Activated CD4-positive, alpha-beta memory T cell treated with anti-CD3 and anti-CD28 coated beads for 36 hours (primary cell): ENCODE measurements around the gene PKP1. TPM values are rescaled to one million over a fixed set of nuclear protein-coding genes. Genes with fewer than 3 reads are reported as not detected.

Experiments used
- CTCF ChIA-PET: fragments of 350-600 bp; sonication (Branson Sonifier 250); formaldehyde crosslinking; loops from one replicate; lab custom pipeline; 2021; ENCODE audit warnings: antibody characterized with exemption, inconsistent platforms; lab: Charles Lee
- POLR2A ChIA-PET: fragments of 350-600 bp; sonication (Branson Sonifier 250); formaldehyde crosslinking; loops from one replicate; lab custom pipeline; 2021; ENCODE audit warnings: antibody characterized with exemption; lab: Charles Lee
- DNase-seq: peaks from one replicate; pipeline ENCODE4 v3.0.0-alpha.2; 2020
- H3K27ac Mint-ChIP-seq: one replicate; pipeline ENCODE4 v1.8.0; 2021; ENCODE audit warnings: mixed read lengths
- H3K27me3 Mint-ChIP-seq: one replicate; pipeline ENCODE4 v1.8.0; 2021; ENCODE audit warnings: mixed read lengths
- H3K36me3 Mint-ChIP-seq: one replicate; pipeline ENCODE4 v1.8.0; 2021; ENCODE audit warnings: mixed read lengths
- H3K4me1 Mint-ChIP-seq: one replicate; pipeline ENCODE4 v1.8.0; 2021; ENCODE audit warnings: low read depth, mixed read lengths
- H3K4me3 Mint-ChIP-seq: one replicate; pipeline ENCODE4 v1.8.0; 2021; ENCODE audit warnings: mild to moderate bottlenecking, mixed read lengths
- H3K9me3 Mint-ChIP-seq: one replicate; pipeline ENCODE4 v1.8.0; 2021; ENCODE audit warnings: mixed read lengths
- intact Hi-C: fragments of 100-400 bp; cut with micrococcal nuclease; formaldehyde crosslinking; loops from one replicate; pipeline ENCODE4 v1.15.1; 2023
- total RNA-seq, 2 experiments: library from RNA; stranded (reverse); gene quantifications; one replicate each; pipeline ENCODE4 v1.2.3, GENCODE V29; 2021

PKP1 gene
- total RNA-seq, 2 experiments from 2014 or later, result not detected

DNA sequence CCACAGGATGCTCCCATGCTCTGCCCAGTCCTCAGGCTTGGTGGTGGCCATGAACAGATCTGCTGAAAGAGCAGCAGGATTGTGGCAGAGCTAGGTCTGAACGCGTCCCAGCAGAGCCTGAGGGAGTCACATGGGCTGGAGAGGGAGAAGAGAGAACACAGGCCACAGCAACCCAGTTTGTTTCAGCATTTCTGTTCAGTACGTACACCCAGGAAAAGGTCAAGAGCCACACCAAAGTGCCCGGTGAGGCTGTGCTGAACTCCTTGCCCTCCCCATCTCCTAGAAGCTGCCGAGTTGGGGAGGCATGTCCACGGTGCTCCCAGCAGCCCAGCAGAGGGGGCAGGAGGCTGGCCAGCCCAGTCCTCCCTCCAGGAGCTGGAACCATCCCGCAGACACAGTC, 5.5 kb downstream of the PKP1 start:
- no peaks in the 10 kb centered on the region for H3K9me3 Mint-ChIP-seq
- H3K36me3 Mint-ChIP-seq, result no peaks in the 10 kb centered on the region
- H3K27ac Mint-ChIP-seq, result no peak overlapping the region
- ChIA-PET POLR2A (no interaction called here), CTCF (no interaction called here)
- H3K4me1 Mint-ChIP-seq, result no peaks in the 10 kb centered on the region
- H3K4me3 Mint-ChIP-seq, result no peak overlapping the region
- intact Hi-C loops, result no loop called here
- no peak for DNase-seq
- peaks cover 9% of the 10 kb centered on the region for H3K27me3 Mint-ChIP-seq

DNA sequence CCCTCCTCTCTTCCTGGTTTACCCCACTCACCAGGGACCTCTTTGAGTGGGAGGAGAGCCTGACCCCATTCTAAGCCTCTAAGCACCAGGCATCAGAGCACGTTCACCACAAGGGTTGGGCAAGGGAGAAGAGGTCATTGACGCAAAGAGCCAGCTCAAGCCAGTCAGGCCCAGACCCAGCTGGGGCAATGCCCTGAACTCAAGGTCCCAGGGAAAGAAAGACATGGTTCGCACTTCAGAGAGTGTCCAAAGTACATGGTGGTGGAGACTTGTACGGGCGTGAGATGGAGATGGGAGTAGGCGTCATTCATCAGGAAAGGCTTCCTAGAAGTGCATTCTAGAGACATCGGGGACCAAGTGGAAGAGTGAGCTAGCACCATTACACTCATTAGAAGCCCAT, 7.2 kb downstream of the PKP1 start:
- ChIA-PET POLR2A (no interaction called here), CTCF (no interaction called here)
- peaks cover 12% of the 10 kb centered on the region for H3K27me3 Mint-ChIP-seq
- no peaks in the 10 kb centered on the region for H3K36me3 Mint-ChIP-seq
- intact Hi-C loops, result no loop called here
- DNase-seq, result no peak
- H3K9me3 Mint-ChIP-seq, result no peaks in the 10 kb centered on the region
- no peak overlapping the region for H3K4me3 Mint-ChIP-seq
- H3K27ac Mint-ChIP-seq, result no peak overlapping the region
- H3K4me1 Mint-ChIP-seq, result no peaks in the 10 kb centered on the region

DNA sequence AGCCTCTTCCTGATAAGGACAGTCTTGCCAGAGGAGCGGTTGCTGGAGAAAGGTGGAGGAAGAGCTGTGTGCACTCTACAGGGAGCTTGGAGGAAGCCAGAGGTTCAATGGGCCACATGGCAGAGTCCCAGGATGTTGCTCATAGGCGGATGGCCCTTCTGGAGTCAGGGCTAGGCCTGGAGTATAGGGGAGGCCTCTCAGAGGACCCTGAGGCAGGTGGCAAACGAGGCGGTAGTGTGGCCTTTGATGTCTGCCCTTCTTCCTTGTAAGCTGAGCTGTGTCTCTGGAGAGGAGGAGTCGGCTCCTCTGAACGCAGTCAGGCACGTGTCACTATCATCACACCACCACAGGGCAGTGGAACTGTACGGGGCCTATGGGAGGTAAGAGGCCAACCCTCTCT, 8.6 kb downstream of the PKP1 start:
- Mint-ChIP-seq H3K4me3 (no peak overlapping the region), H3K4me1 (no peaks in the 10 kb centered on the region), H3K27me3 (peaks cover 19% of the 10 kb centered on the region), H3K36me3 (no peaks in the 10 kb centered on the region), H3K27ac (no peak overlapping the region), H3K9me3 (no peaks in the 10 kb centered on the region)
- ChIA-PET POLR2A (no interaction called here), CTCF (no interaction called here)
- no peak for DNase-seq
- intact Hi-C loops, result no loop called here

DNA sequence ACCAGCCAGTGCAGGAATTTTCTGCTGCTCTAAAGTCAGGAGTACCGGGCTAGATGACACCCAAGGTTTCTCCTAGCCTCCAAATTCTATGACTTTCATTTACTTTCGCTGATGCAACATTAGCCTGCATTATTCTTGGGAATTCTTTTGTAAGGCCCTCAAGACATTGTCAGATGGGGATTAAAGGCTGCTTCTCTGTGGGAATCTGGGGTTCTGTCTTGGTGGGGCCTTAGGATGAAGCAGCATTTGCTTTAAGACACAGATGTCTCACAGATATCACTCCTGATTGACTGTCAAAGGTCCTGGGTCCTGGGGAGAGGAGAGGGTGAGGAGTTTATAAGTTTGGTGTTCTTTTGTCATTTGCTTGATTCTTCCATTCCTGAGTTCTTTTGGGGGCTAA, 11.6 kb downstream of the PKP1 start:
- Mint-ChIP-seq H3K4me1 (no peaks in the 10 kb centered on the region), H3K4me3 (no peak overlapping the region), H3K27ac (no peak overlapping the region), H3K9me3 (no peaks in the 10 kb centered on the region), H3K27me3 (peaks cover 16% of the 10 kb centered on the region), H3K36me3 (no peaks in the 10 kb centered on the region)
- no peak for DNase-seq
- ChIA-PET POLR2A (no interaction called here), CTCF (no interaction called here)
- intact Hi-C loops, result no loop called here

DNA sequence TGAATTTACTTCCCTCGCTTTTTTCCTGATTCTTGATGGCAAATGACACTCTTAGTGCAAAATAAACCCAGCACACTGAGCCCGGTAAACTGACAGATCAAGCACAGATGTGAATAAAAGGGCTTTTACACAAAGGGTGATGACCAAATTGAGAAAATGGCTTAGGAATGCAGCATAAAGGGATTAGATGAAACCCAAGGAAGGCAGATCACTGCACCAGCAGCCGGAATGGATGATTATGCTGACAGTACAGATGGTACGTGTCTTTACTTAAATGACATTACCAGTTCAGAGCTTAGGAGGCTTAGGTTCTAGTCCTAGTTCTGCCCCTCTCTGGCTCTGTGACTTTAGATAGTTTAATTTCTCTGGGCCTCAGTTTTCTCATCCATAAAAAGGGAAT, 12.0 kb downstream of the PKP1 start:
- H3K27ac Mint-ChIP-seq, result no peak overlapping the region
- ChIA-PET POLR2A (no interaction called here), CTCF (no interaction called here)
- peaks cover 16% of the 10 kb centered on the region for H3K27me3 Mint-ChIP-seq
- H3K36me3 Mint-ChIP-seq, result no peaks in the 10 kb centered on the region
- intact Hi-C loops, result no loop called here
- DNase-seq, result no peak
- no peaks in the 10 kb centered on the region for H3K4me1 Mint-ChIP-seq
- no peaks in the 10 kb centered on the region for H3K9me3 Mint-ChIP-seq
- H3K4me3 Mint-ChIP-seq, result no peak overlapping the region

DNA sequence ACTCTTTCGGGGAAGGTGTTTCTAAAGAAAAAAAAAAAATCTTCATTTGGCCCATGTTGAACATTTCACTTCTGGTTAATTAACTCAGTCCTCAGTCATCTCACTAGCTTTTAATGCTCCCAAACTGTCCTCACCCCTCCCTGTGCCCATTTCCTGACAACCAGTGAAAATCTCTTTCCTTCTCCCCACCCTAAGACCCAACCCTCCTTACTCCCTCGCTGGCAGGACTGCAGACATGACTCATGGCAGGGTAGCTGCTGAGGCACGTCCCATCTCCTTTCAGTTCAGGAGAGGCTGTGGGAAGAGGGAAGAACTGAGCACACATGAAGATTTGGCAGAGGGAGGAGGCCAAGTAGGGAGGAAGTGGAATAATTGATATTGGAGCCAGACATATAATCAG, 12.6 kb downstream of the PKP1 start:
- DNase-seq, result no peak
- peaks cover 16% of the 10 kb centered on the region for H3K27me3 Mint-ChIP-seq
- no peaks in the 10 kb centered on the region for H3K9me3 Mint-ChIP-seq
- H3K4me1 Mint-ChIP-seq, result no peaks in the 10 kb centered on the region
- intact Hi-C loops, result no loop called here
- no peak overlapping the region for H3K27ac Mint-ChIP-seq
- POLR2A ChIA-PET, result no interaction called here
- no peaks in the 10 kb centered on the region for H3K36me3 Mint-ChIP-seq
- CTCF ChIA-PET, result no interaction called here
- H3K4me3 Mint-ChIP-seq, result no peak overlapping the region

DNA sequence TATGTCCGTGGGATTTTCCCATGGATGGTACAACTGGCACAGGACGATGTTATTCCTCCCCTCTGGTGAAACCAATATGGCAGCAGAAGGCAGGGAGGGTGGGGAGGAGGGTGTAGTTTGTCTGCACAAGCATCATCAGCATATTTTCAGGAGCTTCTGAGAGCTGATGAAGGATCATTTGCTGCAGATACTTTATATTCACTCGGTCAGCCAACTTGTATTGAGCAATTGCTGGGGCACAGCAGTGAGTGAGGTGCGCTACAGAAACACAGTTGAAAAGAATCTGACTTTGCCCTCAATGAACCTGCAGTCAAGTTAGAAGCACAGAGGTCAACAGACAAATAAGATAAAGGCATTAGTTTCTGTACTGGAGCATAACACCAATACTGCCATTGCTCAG, 13.0 kb downstream of the PKP1 start:
- ChIA-PET POLR2A (no interaction called here), CTCF (no interaction called here)
- Mint-ChIP-seq H3K27me3 (peaks cover 16% of the 10 kb centered on the region), H3K4me1 (no peaks in the 10 kb centered on the region), H3K27ac (no peak overlapping the region), H3K36me3 (no peaks in the 10 kb centered on the region), H3K4me3 (no peak overlapping the region), H3K9me3 (no peaks in the 10 kb centered on the region)
- no peak for DNase-seq
- intact Hi-C loops, result no loop called here

DNA sequence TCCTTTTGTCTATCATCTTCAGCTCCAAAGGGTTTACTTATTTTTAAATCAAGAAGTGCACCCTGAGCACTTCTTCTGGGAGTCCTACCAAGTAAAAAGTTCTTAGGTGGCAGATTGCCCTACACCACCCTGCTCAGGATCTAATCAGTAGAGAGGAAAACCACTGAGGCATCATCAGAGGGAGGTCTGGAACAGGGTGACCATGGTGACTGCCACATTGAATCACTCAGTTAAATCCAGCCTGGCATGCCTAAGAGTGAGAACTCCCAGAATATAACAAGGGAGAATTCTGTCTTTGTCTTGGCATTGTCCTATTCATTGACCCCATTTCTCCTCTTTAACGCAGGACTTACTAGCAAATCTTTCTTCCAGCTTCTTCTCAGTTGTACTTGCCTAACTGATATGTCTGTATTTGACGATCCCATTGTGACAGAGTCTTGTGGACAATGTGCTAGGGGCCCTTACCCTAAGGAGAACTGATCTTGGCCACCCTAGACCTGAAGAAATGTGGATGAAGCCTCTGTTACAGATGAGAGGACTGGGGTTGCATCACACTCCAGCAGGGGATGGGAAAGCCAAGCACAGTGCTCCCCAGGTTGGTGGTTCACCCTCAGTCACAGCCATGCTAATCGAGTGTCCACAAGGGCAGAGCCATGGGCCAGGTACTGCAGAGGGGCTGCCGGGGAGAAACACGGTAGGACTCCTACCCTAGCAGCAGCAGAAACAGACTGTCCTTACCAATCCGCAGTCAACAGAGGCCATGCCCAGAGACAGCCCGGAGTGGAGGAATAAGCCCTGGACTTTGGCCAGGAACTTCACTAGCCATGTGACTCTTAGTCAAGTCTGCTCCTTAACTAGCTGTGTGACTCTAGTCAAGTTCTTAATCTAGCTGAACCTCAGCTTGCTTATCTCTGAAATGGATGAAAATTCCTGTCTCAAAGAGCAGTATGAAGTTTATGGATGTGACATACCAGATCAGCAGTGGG, 15.4 kb downstream of the PKP1 start:
- Mint-ChIP-seq H3K4me3 (no peak overlapping the region), H3K27me3 (peaks cover 13% of the 10 kb centered on the region), H3K9me3 (no peaks in the 10 kb centered on the region), H3K27ac (no peak overlapping the region), H3K4me1 (no peaks in the 10 kb centered on the region), H3K36me3 (no peaks in the 10 kb centered on the region)
- CTCF ChIA-PET, result no interaction called here
- intact Hi-C loops, result no loop called here
- POLR2A ChIA-PET, result no interaction called here
- DNase-seq, result no peak

DNA sequence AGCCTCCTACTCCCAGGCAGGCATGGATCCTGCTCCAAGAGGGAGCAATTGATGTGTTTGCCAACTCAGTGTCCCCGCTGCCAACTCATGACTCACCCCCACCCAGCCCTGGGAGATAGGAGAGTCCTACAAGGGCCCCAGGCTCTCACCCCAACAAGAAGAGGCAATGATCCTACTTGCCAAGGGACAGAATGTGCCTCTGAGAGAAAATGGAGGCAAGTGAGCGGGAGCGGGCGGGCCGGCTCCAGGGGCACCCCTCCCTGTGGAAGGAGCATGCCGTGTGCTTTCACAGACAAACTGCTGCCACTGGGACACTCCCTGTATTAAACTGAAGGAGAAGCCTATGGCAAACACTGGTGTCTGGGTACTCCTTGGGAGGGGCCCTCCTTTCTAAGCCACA, 16.7 kb downstream of the PKP1 start:
- POLR2A ChIA-PET, result no interaction called here
- H3K27ac Mint-ChIP-seq, result no peak overlapping the region
- DNase-seq, result no peak
- no peaks in the 10 kb centered on the region for H3K4me1 Mint-ChIP-seq
- intact Hi-C loops, result no loop called here
- peaks cover 11% of the 10 kb centered on the region for H3K27me3 Mint-ChIP-seq
- no peaks in the 10 kb centered on the region for H3K9me3 Mint-ChIP-seq
- CTCF ChIA-PET, result no interaction called here
- H3K36me3 Mint-ChIP-seq, result no peaks in the 10 kb centered on the region
- H3K4me3 Mint-ChIP-seq, result no peak overlapping the region

DNA sequence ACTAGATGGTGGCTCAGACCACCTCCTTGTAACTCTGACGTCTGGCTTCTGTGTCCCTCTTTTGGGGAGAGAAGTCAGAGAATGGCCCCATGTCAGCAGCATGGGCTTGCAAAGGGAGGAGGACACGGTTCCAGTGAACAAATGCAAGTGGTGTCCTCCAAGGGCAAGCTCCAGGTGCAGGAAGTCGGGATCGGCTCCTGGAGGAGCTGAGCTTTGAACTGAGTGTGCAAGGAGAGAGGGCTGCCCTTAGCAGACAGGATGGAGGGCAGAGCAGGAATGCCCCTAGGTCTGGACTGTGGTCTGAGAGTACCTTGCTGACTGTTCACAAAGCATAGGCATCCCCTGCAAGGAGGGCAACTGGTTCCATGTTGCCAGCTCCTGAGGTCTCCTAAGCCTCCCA, 17.3 kb downstream of the PKP1 start:
- Mint-ChIP-seq H3K4me1 (no peaks in the 10 kb centered on the region), H3K4me3 (no peak overlapping the region), H3K27me3 (peaks cover 6% of the 10 kb centered on the region), H3K27ac (no peak overlapping the region), H3K9me3 (no peaks in the 10 kb centered on the region), H3K36me3 (no peaks in the 10 kb centered on the region)
- intact Hi-C loops, result no loop called here
- CTCF ChIA-PET, result no interaction called here
- POLR2A ChIA-PET, result no interaction called here
- no peak for DNase-seq

DNA sequence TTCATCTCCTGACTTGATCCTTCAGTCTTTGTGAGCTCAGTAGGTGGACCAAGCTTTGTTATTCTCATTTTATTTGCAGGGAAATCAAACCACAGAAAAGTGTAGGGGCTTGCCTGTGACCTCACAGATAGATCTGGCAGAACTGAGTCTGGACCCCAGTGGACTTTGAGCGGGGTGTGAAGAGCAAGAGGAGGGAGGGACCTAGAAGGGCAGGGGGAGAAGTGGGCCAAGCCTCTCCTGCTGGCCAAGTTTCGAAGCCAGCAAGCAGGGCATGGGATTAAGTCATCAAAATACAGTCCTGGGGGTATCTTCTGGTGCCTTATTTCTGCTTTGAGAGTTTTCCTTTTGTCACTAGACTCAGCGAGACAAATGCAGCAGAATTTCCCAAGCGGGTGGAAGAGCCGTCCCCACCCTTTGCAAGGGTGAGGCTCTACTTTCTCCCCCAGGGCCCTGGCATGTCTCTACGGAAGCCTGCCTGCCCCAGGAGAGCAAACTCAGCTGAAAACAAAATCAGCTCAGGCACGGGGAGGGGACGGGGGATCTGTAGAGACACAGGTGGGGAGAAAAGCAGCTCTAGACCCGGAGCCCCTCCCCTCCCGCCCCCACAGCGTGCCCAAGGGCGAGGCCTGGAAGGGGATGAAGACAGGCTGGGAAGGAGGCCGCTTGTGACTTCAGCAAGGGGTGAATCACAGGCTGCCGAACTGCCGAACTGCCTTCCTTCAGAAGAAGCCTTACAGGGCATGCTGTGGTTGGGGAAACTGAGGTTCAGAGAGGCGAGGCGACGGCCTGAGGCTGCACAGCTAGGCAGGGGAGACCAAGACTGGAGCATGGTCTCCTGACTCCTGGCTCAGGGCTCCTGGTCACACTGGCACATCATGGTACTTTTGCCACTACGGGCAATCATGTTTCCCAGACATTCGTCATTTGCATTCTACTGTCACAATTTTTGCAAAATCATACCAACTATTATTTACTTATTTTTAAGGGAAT, 19.2 kb downstream of the PKP1 start:
- Mint-ChIP-seq H3K36me3 (no peaks in the 10 kb centered on the region), H3K27me3 (no peaks in the 10 kb centered on the region), H3K9me3 (no peaks in the 10 kb centered on the region), H3K27ac (no peak overlapping the region), H3K4me3 (no peak overlapping the region), H3K4me1 (no peaks in the 10 kb centered on the region)
- POLR2A ChIA-PET, result no interaction called here
- intact Hi-C loops, result no loop called here
- CTCF ChIA-PET, result no interaction called here
- DNase-seq, result no peak

DNA sequence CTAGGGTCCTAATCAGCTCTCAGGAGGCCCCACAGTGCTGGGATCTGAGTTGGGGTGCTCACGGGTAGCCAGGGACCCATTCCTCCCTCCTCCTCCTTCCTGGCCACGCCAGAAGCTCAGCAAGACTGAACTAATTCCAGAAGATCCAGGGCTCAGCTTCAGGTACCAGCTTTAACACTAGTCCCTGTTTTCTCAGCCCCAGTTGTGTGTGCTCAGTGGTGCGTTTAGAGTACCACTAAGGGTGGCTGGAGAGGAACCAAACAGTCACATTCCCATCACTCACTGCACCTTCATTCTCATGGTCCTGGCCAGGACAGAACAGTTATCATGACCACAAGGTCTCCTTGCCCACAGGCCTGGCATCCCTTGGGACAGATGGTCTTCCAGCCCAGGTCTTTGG, 20.8 kb downstream of the PKP1 start:
- no peaks in the 10 kb centered on the region for H3K36me3 Mint-ChIP-seq
- peaks cover 6% of the 10 kb centered on the region for H3K27me3 Mint-ChIP-seq
- DNase-seq, result no peak
- H3K9me3 Mint-ChIP-seq, result no peaks in the 10 kb centered on the region
- ChIA-PET POLR2A (no interaction called here), CTCF (no interaction called here)
- H3K4me1 Mint-ChIP-seq, result no peaks in the 10 kb centered on the region
- H3K27ac Mint-ChIP-seq, result no peak overlapping the region
- no peak overlapping the region for H3K4me3 Mint-ChIP-seq
- intact Hi-C loops, result no loop called here
